GM12872 (cell line): Measurements from ENCODE around the gene ARHGEF9.

Experiments
- CTCF ChIP-seq: IDR thresholded peaks from 3 replicates; pipeline ENCODE4 v1.5.1; 2011; ENCODE audit warnings: low read depth, mild to moderate bottlenecking, low read length, moderate library complexity; ENCODE audit not compliant: insufficient read depth

Gene ARHGEF9

DNA sequence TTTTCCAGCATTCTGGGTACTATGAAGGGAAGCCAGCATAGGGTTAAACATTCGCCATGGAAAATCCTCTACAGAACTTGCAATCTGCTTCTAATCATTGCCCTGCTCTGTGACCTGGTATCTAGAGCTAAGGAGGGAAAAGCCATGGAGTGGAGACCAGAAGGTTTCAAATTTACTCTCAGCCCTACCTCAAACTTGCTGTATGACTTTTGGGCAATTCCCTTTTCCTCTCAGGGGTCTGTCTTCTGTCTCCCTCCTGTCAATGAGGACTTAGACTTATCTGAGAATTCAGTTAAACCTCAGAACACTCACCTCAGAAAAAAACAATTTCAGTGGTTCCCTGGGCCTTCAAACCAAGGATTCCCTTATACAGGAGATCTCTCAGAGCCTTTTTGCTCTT is 29.1 kb downstream of the ARHGEF9 start:
- no peak for TF ChIP-seq CTCF

- TF ChIP-seq CTCF = no peak
Measured at GRCh38 chrX:63754860-63755579, 30.0 kb downstream of the ARHGEF9 start.

- no peak for TF ChIP-seq CTCF
Measured at GRCh38 chrX:63754136-63754859, 30.7 kb downstream of the ARHGEF9 start.

GRCh38 chrX:63751481-63751880 is 33.5 kb downstream of the ARHGEF9 start:
- TF ChIP-seq CTCF = no peak

GRCh38 chrX:63750811-63751210 is 34.2 kb downstream of the ARHGEF9 start:
- TF ChIP-seq CTCF = no peak

DNA sequence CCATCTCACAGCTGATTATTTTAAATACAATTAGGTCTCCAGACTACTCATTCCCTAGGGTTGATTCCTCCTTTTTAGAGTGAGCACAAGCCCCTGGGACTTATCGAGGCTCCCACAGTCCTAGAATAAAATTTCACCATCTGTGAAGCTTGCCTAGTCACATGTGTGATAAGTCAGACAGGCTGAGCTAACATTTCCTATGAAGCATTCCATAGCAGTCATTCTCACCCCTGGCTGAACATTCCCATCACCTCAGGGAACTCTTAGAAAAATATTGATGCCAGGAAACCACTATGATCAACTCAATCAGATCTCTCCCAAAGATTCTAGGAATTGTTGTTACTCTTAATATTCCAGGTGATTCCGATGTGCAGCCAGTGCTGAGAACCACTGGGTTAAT is 37.7 kb downstream of the ARHGEF9 start:
- TF ChIP-seq CTCF = no peak

- no peak for TF ChIP-seq CTCF
Measured at GRCh38 chrX:63746715-63747114, 38.3 kb downstream of the ARHGEF9 start.
